GM21390 (cell line): ENCODE results near the gene NUTM2E.
"Not testable (repeated sequence)": the region's sequence is repeated elsewhere in the genome, so short reads cannot be mapped to it uniquely, and the experiment has no call there.

Source experiments
- ATAC-seq: cut with Tn5 transposase; IDR thresholded peaks from one replicate; pipeline ENCODE4 v1.9.1; 2021; ENCODE audit not compliant: unreplicated experiment

Gene NUTM2E, protein sequence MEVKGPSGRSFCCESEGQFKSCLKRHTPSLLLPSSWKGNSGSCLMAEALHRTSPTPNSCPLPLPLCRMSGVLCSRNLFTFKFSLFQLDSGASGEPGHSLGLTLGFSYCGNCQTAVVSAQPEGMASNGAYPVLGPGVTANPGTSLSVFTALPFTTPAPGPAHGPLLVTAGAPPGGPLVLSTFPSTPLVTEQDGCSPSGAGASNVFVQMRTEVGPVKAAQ (N-terminal part only)

DNA sequence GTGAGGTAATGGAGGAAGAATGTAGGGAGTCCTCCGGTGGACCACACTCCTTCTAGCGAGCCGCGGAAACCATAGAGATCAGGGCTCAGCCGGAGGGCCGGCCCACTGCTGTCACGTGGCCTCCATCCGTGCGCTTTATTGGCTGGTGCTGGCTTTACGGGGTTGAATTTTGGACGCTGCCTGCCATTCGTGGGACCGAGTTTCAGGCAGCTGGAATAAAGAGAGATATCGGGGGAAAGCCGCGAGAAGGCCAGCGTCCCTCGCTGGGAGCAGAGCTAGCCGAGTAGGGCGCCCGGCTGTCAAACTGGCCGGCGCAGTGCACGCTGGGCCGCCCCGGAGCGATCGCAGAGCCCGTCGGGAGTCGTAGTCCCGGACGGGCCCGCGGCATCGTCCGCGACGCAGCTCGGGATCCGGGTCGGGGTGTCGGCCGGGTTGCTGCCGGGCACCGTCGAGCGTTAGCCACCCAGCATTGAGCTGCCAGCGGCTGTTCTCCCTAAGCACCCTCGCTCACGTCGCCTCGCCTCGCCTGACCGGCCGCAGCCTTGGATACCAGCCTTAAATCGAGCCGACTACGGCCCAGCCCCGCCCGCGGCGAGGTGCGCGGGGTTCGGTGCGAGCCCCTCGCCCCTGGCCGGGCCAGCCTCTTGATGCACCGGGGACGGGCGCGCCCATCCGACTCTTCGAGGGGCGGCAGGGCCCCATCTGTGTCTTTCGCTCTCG lies at the start of gene NUTM2E:
TSS of gene NUTM2E (plus strand) at position 244 of the 720 bp plus-strand sequence. CDS start 15,002 bp downstream, outside the sequence.
- peak; percentile 92 for ATAC-seq

DNA sequence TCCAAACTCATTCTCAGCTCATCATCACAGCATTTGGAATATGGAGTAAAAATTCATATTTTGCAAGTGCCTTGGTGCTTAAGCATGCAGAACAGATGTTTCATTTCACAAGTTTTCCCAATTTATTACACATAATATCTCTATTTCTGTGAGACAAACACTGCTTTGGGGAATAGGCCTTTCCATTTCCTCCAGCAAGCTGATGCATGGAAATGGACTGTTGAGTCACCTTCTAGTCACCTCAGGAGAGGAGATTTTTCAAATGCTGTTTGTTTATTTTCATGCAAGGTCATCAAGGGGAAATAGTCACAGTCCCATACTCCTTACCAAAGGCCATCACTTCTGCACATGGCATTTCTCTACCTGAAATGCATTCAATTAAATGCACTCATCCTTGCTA lies 48.5 kb upstream of the NUTM2E start:
- ATAC-seq = not testable (repeated sequence)

DNA sequence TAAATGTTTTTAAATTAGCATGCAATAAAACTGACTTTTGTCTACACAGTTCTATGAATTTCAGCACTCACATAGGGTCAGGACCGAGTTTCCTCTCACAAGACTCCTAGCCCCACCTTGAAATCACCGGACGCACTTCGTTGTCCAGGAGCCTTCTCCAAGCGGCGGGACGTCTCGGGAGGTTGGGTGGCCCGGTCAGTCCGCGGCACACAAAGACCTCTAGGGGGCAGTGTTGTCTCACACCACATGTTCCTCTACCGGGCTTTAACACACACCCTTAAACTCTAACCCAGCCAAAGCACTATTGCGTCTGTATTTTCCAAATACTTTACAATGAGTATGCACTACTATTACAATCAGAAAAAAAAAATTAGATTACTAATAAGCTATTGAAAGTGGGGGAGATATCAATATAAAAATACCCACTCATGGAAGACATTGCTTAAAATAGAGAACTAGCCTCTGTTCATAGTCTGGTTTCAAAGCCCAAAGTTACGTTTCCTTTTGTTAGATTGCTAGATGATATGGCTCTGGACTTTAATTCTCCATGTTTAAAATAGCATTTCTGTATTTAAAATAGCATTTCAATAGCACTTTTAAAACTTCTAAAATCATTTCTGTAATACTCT lies 47.1 kb upstream of the NUTM2E start:
- peak; percentile 92 for ATAC-seq

DNA sequence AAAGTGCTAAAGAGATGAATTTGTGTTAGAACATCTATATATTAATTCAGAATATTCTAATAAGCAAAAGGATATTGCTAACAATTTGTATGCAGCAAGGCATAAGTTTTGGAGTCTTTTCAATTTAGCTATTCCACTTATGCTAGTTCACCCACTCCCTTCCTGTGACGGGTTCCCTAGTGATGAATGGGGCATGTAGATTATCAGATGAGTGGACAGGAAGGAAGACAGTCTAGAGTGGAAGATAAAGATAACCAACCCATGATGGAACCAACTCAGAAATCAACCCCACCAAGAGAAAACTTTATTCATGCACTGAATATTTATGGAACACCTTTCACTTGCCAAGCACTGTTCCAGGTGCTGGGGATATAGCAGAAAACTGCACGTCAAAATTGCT lies 46.5 kb upstream of the NUTM2E start:
- not testable (repeated sequence) for ATAC-seq

DNA sequence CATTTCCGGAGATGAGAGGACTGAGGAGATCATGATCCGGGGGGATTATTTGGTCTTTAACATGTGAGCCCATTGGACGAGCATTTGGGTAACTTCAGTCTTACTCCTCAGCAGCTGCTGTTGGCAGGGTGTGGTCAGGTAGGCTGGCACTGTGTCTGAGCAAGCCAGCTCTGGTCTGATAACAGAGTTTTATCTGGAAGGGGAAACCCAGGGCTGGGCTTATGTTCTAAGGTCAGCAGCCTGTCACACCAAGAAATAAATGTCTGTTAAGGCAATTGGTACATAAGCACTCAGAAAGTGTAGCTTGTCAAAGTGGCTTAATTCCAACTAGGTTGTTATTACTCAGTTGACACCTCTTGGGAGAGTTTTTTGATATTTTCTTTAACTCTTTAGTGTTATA lies 45.0 kb upstream of the NUTM2E start:
- ATAC-seq = not testable (repeated sequence)

DNA sequence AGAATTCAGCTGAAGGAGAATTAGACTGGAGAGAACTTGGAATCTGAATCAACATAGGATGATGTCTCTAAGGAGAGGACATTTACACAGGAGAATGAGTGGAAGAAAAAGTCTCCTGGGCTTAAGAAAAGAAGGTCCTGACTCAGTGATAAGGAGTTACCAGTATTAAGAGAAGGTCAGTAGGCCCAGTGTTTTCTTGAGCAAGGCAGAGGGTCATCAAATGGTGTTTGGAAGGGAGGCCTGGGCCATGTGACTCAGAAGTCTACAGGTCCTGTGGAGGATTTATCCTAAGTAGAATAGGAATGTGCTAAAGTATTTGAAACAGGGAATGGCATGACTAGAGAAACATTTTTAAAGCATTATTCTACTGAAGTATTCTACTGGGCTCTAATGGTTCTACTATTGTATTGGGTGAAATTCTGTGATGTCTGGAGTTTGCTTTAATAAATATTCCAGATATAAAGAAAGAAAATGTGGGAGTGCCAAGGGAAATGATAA lies 39.0 kb upstream of the NUTM2E start:
- not testable (repeated sequence) for ATAC-seq

DNA sequence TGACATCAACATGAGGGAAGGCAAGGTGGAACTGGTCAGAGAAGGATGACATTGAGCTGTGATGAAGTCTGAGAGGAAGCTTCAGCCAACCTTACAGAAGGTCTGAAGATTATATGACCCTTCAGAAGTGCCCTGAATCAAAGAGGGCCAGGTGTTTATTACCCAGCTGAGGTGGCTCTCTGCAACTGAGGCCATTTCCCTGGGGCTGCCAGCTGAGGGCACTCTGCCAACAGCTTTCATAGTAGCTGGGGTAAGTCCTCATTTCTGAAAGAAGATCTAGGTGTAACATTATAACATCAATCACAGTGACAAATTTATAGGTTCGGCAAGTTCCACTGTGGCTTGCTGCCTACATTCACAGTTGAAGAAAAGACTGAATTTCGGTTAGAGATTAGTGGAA lies 37.2 kb upstream of the NUTM2E start:
- ATAC-seq = not testable (repeated sequence)

DNA sequence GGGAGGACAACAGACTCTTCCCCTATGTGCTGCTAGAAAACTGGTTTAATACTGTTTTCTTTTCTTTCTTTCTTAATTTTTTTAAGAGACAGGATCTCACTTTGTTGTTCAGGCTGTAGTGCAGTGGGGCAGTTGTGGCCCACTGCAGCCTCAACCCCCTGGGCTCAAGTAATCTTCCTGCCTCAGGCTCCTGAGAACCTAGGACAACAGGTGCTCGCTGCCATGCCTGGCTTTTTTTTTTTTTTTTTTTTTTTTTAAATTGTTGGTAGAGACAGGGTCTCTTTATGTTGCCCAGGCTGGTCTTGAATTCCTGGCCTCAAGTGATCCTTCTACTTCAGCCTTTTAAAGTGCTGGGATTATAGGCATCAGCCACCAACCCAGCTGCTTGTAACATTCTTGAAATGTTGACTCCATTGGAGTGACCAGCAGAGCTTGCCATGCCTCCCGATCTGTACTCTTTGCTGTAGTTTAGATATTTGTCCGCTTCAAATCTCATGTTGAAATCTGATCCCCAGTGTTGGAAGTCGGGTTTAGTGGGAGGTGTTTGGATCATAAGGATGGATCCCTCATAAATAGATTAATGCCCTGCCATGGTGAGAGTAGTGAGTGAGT lies 34.5 kb upstream of the NUTM2E start:
- ATAC-seq = not testable (repeated sequence)

DNA sequence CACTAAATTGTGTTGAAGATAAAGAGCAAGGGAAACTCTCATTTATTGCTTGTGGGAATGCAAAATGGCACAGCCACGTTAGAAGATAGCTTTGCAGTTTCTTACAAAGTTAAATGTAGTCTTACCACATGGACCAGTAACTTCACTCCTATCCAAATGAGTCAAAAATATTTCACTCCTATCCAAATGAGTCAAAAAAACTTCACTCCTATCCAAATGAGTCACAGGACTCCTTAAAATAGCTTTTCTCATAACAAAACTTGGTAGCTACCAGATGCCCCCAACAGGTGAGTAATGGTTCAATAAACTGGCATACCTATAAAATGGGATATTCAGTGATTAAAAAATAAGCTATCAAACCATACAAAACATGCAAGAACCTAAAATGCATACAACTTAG lies 27.2 kb upstream of the NUTM2E start:
- ATAC-seq = peak; percentile 88

DNA sequence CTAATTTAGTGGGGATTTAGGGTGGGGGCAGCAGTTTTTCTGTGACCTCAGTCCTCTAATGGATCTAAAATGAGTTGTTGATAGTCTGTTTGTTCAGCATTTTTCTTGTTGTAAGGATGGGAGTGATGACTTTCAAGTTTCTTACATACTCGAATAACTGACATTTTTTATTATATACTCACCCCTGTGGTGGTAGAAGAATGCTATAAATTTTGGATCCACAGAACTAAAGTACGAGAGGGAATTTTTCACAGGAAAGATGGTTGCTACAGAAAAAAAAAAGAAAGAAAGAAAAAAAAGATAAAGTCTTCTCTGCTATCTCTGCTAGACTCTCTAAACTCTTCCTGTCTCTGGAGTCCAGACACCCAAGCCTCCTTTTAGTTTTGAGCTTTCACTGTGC lies 20.7 kb upstream of the NUTM2E start:
- ATAC-seq = not testable (repeated sequence)

DNA sequence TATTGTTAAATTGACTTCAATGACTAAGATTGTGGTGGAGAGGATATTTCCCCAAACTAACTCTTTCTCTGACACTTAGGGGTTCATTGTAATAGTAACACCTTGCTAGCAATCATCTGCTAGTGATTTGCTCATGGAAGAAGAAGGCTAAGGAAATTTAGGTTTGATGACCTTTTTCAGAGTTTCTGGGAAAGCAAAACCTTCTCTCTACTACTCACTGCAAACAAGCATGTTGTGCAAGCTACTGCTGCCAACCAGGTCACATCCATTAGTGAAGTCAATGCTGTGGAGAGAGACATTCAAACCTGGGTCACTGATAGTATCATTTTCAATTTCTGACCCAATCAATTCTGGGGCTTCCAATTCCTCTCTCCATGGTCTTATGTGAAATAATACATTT lies 14.6 kb upstream of the NUTM2E start:
- not testable (repeated sequence) for ATAC-seq

DNA sequence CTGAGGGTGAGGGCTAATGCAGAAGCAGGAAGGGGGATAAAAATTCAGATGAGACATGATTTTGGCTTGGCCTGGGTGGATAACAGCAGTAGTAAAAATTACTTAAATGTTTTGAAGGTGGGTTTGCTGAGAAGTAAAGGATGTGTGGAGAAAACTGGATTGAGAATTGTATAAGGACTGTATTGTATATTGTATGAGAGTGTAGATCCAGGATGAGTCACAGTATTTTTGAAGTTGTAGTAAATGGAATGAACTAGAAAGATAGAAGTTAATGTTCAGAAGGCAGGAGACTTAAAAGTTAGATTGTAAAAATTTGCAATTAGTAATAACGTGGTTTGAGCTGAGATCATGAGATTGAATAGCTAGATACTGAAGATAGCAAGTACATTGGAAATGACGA lies 10.2 kb upstream of the NUTM2E start:
- not testable (repeated sequence) for ATAC-seq

DNA sequence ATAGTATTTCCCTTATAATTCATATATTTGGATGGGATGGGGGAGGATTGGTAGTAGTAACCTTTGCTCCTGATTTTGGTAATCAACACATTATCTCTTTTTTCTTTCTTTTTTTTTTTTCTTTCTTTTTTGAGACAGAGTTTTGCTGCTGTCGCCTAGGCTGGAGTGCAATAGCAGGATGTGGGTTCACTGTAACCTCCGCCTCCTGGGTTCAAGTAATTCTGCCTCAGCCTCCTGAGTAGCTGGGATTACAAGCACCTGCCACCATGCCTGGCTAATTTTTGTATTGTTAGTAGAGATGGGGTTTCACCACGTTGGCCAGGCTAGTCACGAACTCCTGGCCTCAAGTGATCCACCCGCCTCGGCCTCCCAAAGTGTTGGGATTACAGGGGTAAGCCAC lies 3.2 kb upstream of the NUTM2E start:
- not testable (repeated sequence) for ATAC-seq

DNA sequence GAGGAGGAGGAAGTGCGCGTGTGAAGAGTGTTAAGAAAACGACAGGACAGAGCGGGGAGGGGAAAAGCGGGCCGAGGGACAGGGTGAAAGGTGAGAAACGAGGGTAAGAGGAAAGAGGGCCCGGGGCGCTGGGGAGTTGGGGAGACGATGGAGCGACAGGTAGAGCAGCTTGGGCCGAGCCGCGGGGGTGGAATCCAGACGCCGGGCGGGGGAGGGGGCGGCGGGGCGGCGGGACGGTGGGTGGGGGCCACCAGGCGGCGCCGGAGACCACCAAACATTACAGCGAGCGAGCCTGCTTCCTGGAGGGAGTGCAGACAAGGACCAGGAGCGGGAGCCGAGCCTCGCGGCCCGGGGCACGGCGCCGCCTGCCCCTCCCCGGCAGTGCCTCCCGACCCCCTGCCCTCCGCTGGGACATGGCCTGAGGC lies 940 bp upstream of the NUTM2E start:
- ATAC-seq = peak; percentile 14

DNA sequence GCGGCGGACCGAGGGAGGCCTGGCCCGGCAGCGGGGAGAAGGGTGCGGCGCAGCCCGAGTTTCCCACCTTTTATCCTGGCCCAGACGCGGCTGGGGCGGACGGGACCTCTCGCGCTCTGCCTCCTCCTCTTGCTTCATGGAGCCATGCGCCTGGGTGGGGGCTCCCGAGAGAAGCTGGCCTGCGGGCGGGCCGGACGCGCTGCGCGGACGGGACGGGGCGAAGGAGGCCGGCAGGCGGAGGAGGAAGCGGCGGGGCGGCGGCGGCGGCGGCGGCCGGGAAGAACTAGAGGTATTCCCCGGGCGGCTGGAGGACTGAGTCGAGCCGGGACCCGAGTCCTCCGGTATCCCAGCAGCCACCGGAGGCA lies 426 bp upstream of the NUTM2E start:
- not testable (repeated sequence) for ATAC-seq

DNA sequence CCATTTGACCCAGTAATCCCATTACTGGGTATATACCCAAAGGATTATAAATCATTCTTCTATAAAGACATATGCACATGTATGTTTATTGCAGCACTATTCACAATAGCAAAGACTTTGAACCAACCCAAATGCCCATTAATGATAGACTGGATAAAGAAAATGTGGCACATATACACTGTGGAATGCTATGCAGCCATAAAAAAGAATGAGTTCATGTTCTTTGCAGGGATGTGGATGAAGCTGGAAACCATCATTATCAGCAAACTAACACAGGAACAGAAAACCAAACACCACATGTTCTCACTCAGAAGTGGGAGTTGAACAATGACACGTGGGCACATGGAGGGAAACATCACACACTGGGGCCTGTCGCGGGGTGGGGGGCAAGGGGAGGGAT lies 7.3 kb downstream of the NUTM2E start:
- ATAC-seq = not testable (repeated sequence)

DNA sequence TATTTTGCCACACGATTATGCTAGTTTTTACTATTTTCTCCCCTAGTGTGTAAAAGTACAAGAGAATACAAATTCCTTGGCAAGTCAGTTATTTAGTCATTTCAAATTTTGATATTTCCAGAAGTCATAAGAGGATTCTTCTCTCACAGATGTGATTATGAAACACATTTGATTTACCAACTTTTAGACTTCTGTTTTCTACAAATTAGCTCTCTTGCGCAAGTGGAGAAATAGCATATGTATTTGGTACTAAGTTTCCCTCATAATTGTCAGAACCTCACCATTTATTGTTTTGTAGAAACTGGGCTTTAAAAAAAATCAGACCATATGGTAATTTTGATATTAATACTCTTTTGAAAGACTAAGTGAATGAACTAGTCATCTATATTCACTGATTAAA lies 9.4 kb downstream of the NUTM2E start:
- not testable (repeated sequence) for ATAC-seq

DNA sequence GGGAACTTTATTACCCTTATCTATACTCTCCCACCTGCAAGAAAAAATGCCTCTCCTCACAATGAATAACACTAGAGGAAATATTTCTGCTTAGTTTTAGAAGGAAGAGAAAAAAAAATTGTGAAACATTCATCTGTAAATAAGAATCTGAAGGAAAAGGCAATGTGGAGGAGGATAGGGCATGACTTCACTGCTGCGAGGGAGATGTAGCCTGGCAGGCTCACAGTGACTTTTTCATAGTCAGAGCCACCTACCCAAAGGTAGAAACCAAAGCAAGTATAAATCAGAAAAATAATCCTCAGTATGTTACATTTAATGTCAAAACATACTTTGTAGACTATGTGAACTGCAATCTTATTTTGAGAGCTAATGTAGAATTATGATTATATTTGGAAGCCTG lies 10.4 kb downstream of the NUTM2E start:
- ATAC-seq = not testable (repeated sequence)

DNA sequence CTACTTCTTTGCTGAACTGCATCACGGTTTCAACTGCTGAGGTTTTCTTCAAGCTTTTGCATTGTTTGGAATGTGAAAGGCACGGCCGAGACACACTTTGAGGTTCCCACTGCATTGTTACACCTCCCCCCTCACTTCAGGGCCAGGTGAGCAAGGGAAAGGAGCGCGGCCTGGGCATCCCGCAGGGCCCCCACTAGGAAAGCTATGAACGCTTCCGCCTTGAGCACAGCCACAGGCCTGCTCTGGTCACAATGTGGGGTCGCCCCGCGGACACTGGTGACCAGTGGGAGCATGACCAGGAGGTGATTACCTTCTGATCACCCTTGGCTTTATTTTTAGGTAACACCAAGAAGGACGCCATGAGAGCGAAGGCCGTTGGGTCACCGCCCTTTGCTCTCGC lies 11.9 kb downstream of the NUTM2E start:
- not testable (repeated sequence) for ATAC-seq

DNA sequence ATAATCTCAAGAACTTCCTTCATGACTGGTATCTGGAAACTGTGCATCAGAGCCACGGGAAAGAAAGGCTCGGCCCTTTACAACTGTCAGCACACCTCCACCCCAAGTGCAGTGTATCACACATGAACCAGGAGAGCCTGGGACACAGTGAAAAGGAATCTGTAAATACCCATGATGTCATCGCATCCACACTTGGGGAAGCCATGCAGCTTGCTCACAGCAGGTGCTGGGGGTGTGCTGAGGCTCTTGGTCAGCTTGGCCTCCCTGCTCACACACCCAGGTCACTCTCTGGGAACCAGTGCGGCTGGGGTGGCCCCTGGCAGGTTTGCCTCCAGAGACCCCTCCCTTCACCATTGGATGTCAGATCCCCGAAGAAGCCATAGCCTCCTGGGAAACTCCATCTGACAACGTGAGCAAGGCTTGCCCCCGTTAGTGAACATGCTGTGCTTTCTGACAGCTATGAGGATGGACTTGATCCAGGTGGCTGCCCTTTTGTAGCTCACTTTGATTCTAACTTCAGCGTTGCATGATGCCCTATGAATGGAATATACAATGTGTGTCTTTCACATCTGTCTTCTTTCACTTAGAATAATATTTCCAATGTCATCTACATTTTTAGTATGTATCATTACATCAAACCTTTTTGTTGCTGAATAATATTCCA lies 26.8 kb downstream of the NUTM2E start:
- not testable (repeated sequence) for ATAC-seq

DNA sequence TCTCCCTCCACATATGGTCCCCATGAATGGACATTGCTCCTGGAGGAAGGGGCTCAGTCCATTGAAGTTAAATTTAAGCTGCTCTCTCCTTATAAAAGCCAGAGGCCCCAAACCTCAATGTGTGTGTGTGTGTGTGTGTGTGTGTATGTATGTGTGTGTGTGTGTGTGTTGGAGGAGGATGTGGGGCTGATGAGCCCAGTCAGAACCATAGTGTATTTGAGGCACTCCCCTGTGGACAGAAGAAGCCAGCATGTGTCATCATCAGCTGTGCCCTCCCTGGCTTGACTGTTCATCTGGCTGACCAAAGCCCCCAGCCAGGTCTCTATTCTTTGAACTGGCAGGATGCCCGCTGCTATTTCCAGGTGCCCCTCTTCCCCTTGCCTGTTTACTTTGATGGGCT lies 35.7 kb downstream of the NUTM2E start:
- ATAC-seq = not testable (repeated sequence)
